Thyroid gland (tissue), 4 donors: ENCODE data around the gene PRM1.

Source experiments
- CTCF ChIP-seq, 6 experiments: fragments of 200-600 bp in 3 of 6; fragments of 450-650 bp in 3 of 6; sonication (generic) in 3 of 6; IDR thresholded peaks; one replicate each; pipeline ENCODE4 v1.5.1; 2016 to 2019; ENCODE audit warnings: antibody characterized with exemption in 6 of 6, mild to moderate bottlenecking in 2 of 6, inconsistent platforms in 1 of 6, moderate library complexity in 1 of 6
- POLR2A ChIP-seq, 2 donors: fragments of 450-650 bp; IDR thresholded peaks; one replicate each; pipeline ENCODE4 v1.6.1; 2017; ENCODE audit warnings: antibody characterized with exemption in 2 of 2, mild to moderate bottlenecking in 2 of 2, moderate library complexity in 1 of 2

DNA sequence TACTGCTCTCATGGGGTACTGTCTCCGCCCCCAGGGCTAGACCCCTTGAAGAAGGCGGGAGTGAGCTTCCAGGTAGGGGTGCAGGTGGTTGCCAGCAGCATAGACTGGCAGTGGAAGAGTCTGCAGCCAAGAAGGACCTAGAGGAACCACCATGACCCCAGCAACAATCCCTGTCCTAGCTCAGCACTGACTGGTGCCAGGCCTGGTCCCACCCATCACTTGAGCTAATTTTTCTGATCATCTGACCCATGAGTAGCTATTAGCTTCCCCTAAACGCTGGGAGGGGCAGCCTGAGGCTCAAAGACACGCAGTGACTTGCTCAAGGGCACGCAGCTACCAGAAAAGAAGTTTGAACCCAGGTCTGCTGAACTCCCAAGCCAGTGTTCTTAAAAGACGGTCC lies 8.6 kb downstream of the PRM1 start:
- no peak for TF ChIP-seq CTCF (IDR thresholded peaks at IDR 0.05)
- no peak for TF ChIP-seq POLR2A (IDR thresholded peaks at IDR 0.05)
